CD4-positive, alpha-beta T cell (primary cell): ENCODE results near the gene JRKL. TPM values are rescaled to one million over a fixed set of nuclear protein-coding genes. Genes with fewer than 3 reads are reported as not detected.
A peak's percentile ranks its signal among the peaks of the same experiment; 100 is the strongest.

ENCODE experiments used
- ATAC-seq: fragments of 200-7000 bp; cut with Tn5 transposase; one replicate; pipeline ENCODE4 v1.10.0; 2022; ENCODE audit warnings: mild to moderate bottlenecking; ENCODE audit not compliant: poor library complexity
- CTCF ChIA-PET: fragments of 350-600 bp; sonication (Branson Sonifier 250); formaldehyde crosslinking; loops from one replicate; lab custom pipeline; 2021; ENCODE audit warnings: antibody characterized with exemption, inconsistent platforms; lab: Charles Lee
- POLR2A ChIA-PET: fragments of 350-600 bp; sonication (Branson Sonifier 250); formaldehyde crosslinking; loops from one replicate; lab custom pipeline; 2021; ENCODE audit warnings: antibody characterized with exemption, inconsistent platforms; lab: Charles Lee
- DNase-seq, 14 experiments: peaks; one replicate each; pipeline ENCODE4 v3.0.0-alpha.2; 2013 to 2020; ENCODE audit warnings: mixed read lengths in 2 of 14
- H3K27ac ChIP-seq, 2 donors: one replicate each; pipeline versions ENCODE4 v1.5.1 to v1.7.0; 2013; ENCODE audit warnings: low read length in 2 of 2, low read depth in 1 of 2, mild to moderate bottlenecking in 1 of 2
- H3K27me3 ChIP-seq, 2 experiments: 1 replicate in 1 of 2; 2 replicates in 1 of 2; pipeline versions ENCODE4 v1.6.1 to v1.7.0; 2013; ENCODE audit warnings: low read length in 2 of 2, control low read depth in 1 of 2, mild to moderate bottlenecking in 1 of 2, moderate library complexity in 1 of 2; ENCODE audit not compliant: insufficient read depth in 2 of 2, control insufficient read depth in 1 of 2
- H3K36me3 ChIP-seq: one replicate; pipeline ENCODE4 v1.6.1; 2013; ENCODE audit warnings: low read length, control low read depth; ENCODE audit not compliant: insufficient read depth
- H3K4me1 ChIP-seq: one replicate; pipeline ENCODE4 v1.6.1; 2013; ENCODE audit warnings: low read length, control low read depth; ENCODE audit not compliant: insufficient read depth
- H3K4me3 ChIP-seq: one replicate; pipeline ENCODE4 v1.5.1; 2013; ENCODE audit warnings: mild to moderate bottlenecking, low read length, moderate library complexity
- H3K9me3 ChIP-seq, 2 experiments: 1 replicate in 1 of 2; 2 replicates in 1 of 2; pipeline versions ENCODE4 v1.6.1 to v1.7.0; 2013; ENCODE audit warnings: low read length in 2 of 2, mild to moderate bottlenecking in 2 of 2, control low read depth in 1 of 2, moderate library complexity in 1 of 2; ENCODE audit not compliant: control insufficient read depth in 1 of 2, insufficient read depth in 1 of 2
- H3K27ac Mint-ChIP-seq: one replicate; pipeline ENCODE4 v1.8.0; 2020; ENCODE audit warnings: mixed read lengths
- H3K27me3 Mint-ChIP-seq: one replicate; pipeline ENCODE4 v1.8.0; 2021; ENCODE audit warnings: mixed read lengths
- H3K36me3 Mint-ChIP-seq: one replicate; pipeline ENCODE4 v1.8.0; 2021; ENCODE audit warnings: low read depth, mixed read lengths
- H3K4me1 Mint-ChIP-seq: one replicate; pipeline ENCODE4 v1.8.0; 2021; ENCODE audit warnings: low read depth, mixed read lengths
- H3K4me3 Mint-ChIP-seq: one replicate; pipeline ENCODE4 v1.8.0; 2020; ENCODE audit warnings: mild to moderate bottlenecking, mixed read lengths
- H3K9me3 Mint-ChIP-seq: one replicate; pipeline ENCODE4 v1.8.0; 2020; ENCODE audit warnings: mixed read lengths
- CTCF ChIP-seq: fragments of 200-600 bp; IDR thresholded peaks from one replicate; pipeline ENCODE4 v1.8.0; 2022; ENCODE audit warnings: antibody characterized with exemption, mild to moderate bottlenecking
- intact Hi-C, 2 experiments: fragments of 100-400 bp; cut with DNase I in 1 of 2; cut with micrococcal nuclease in 1 of 2; formaldehyde crosslinking; loops; one replicate each; pipeline versions ENCODE4 v1.15.1 to v1.9.0; 2023 to 2025; cut with DNase I, micrococcal nuclease
- total RNA-seq, 174 experiments: library from RNA in 2 of 174; stranded (reverse) in 2 of 174; gene quantifications; one replicate each; pipeline ENCODE4 v1.2.3 and lab custom pipeline; 2021 to 2026

Gene JRKL
- total RNA-seq, 2 experiments from 2014 or later, result 3.0 to 3.5 TPM

GRCh38 chr11:96342961-96343711 lies 46.7 kb upstream of the JRKL start, which contains the start of gene MAML2:
MAML2 (minus strand) TSS chr11:96343195; CDS start chr11:96341895, 1,300 bp downstream.
- H3K4me1 ChIP-seq, result peaks cover 43% of the 10 kb centered on the region
- ChIA-PET POLR2A (interaction anchor here (0.7 to 7.6 kb wide), 61 partner anchors 11 to 1192 kb away, joined by 3 to 51 read pairs (median 4); partner anchors contain the start of genes CCDC82, CEP57, FAM76B and JRKL), CTCF (interaction anchor here (0.6 to 4.8 kb wide), 102 partner anchors 10 to 507 kb away, joined by 3 to 80 read pairs (median 5); partner anchors contain the start of genes CCDC82 and JRKL)
- Mint-ChIP-seq H3K9me3 (no peaks in the 10 kb centered on the region), H3K27ac (peak within 1 kb of the TSS; percentile 87), H3K36me3 (peaks cover 43% of the 10 kb centered on the region), H3K27me3 (no peaks in the 10 kb centered on the region), H3K4me1 (peaks cover 32% of the 10 kb centered on the region), H3K4me3 (peak within 1 kb of the TSS; percentile 97)
- TF ChIP-seq CTCF, result peak; percentile 96
- ATAC-seq (peak; percentile 88), DNase-seq (peak; percentile 83 to 97 (median 89))
- no peaks in the 10 kb centered on the region for H3K27me3 ChIP-seq
- intact Hi-C loops, result loop anchor here (1.0 to 5.0 kb wide), 15 partner anchors 36 to 507 kb away; partner anchors contain the start of genes CCDC82 (in 1 of the 2) and JRKL (in 1 of the 2)
- H3K27ac ChIP-seq, result peak within 1 kb of the TSS; percentile 45 to 86
- no peaks in the 10 kb centered on the region for H3K36me3 ChIP-seq
- peak within 1 kb of the TSS; percentile 92 for H3K4me3 ChIP-seq
- H3K9me3 ChIP-seq, result no peaks in the 10 kb centered on the region

DNA sequence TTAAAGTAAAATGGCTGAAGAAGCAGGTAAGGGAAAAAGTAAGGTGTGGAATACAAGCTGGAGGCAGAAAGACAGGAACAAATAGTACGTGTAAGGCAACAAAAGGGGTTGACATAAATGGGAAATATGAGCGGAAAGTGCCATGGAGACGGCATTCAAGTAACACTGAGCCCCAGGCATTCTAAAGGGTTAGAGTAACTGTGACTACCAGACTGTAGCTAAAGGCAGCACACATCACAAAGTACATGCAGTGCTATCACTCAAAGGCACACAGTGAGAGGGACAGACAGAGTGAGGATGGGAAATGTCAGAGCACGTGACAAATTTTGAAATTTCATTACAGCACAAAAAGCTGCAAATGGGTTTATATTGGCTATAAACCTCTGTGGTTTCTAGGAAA lies 33.0 kb upstream of the JRKL start:
- Histone ChIP-seq H3K4me3 (no peak overlapping the region), H3K4me1 (no peaks in the 10 kb centered on the region), H3K36me3 (peaks cover 42% of the 10 kb centered on the region), H3K9me3 (no peaks in the 10 kb centered on the region), H3K27ac (no peak overlapping the region), H3K27me3 (no peaks in the 10 kb centered on the region)
- H3K27me3 Mint-ChIP-seq, result no peaks in the 10 kb centered on the region
- DNase-seq (no peak), ATAC-seq (no peak)
- CTCF ChIA-PET, result interaction anchor here (2.1 kb wide), 1 partner anchor 14 kb away, joined by 8 read pairs; the partner anchor contains the start of gene MAML2
- H3K27ac Mint-ChIP-seq, result no peak overlapping the region
- TF ChIP-seq CTCF, result no peak
- peaks cover 69% of the 10 kb centered on the region for H3K36me3 Mint-ChIP-seq
- POLR2A ChIA-PET, result no interaction called here
- H3K4me3 Mint-ChIP-seq, result no peak overlapping the region
- intact Hi-C loops, result no loop called here
- H3K4me1 Mint-ChIP-seq, result no peaks in the 10 kb centered on the region
- no peaks in the 10 kb centered on the region for H3K9me3 Mint-ChIP-seq

GRCh38 chr11:96357794-96358193 lies 32.0 kb upstream of the JRKL start:
- Mint-ChIP-seq H3K27me3 (no peaks in the 10 kb centered on the region), H3K27ac (no peak overlapping the region), H3K36me3 (peaks cover 72% of the 10 kb centered on the region), H3K4me3 (no peak overlapping the region), H3K9me3 (no peaks in the 10 kb centered on the region), H3K4me1 (no peaks in the 10 kb centered on the region)
- POLR2A ChIA-PET, result interaction anchor here (0.7 kb wide), 1 partner anchor 32 kb away, joined by 3 read pairs; the partner anchor contains the start of genes CCDC82 and JRKL
- Histone ChIP-seq H3K27ac (no peak overlapping the region), H3K9me3 (no peaks in the 10 kb centered on the region), H3K27me3 (no peaks in the 10 kb centered on the region), H3K4me1 (no peaks in the 10 kb centered on the region), H3K4me3 (no peak overlapping the region), H3K36me3 (peaks cover 42% of the 10 kb centered on the region)
- intact Hi-C loops, result no loop called here
- ATAC-seq (no peak), DNase-seq (peak in 1 of 14 experiments; percentile 7)
- CTCF ChIA-PET, result interaction anchor here (2.1 kb wide), 1 partner anchor 15 kb away, joined by 8 read pairs; the partner anchor contains the start of gene MAML2
- no peak for TF ChIP-seq CTCF
